NCI-H524 (cell line): Measurements from ENCODE around the gene SOX10.
"Not testable (repeated sequence)": the region's sequence is repeated elsewhere in the genome, so short reads cannot be mapped to it uniquely, and the experiment has no call there.

Experiments used
- DNase-seq, 2 experiments: peaks; one replicate each; lab custom pipeline; 2025; lab: John Stamatoyannopoulos, UW

Gene SOX10

DNA sequence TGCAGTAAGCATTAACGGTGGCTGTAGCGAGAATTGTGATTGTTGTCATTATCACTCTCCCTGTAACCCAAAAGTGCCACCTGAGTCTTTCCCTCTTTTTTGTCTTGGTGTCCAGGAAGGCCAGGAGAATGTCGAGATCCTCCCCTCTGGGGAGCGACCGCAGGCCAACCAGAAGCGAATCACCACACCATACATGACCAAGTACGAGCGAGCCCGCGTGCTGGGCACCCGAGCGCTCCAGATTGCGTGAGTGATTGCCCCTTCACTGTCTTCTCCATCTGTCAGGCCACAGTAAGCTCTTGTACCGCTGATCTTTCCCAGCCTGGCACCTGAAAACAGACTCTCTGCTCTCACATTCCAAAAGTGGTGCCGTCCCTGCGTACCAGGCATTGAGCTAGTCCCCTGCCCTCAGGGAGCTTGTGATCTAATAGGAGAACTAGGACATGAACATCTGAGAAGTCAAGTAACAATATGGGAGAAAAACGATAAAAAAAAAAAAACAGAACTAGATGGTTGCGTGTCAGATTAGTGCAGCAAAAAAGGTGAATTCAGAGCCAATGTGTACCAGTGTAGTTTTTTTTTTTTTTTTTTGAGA, 25.0 kb downstream of the SOX10 start:
- DNase-seq: no peak

GRCh38 chr22:37957232-37957631, 27.1 kb downstream of the SOX10 start:
- DNase-seq: no peak

GRCh38 chr22:37955825-37956397, 28.4 kb downstream of the SOX10 start:
- DNase-seq: not testable (repeated sequence)

GRCh38 chr22:37954686-37955085, 29.7 kb downstream of the SOX10 start:
- DNase-seq: no peak

DNA sequence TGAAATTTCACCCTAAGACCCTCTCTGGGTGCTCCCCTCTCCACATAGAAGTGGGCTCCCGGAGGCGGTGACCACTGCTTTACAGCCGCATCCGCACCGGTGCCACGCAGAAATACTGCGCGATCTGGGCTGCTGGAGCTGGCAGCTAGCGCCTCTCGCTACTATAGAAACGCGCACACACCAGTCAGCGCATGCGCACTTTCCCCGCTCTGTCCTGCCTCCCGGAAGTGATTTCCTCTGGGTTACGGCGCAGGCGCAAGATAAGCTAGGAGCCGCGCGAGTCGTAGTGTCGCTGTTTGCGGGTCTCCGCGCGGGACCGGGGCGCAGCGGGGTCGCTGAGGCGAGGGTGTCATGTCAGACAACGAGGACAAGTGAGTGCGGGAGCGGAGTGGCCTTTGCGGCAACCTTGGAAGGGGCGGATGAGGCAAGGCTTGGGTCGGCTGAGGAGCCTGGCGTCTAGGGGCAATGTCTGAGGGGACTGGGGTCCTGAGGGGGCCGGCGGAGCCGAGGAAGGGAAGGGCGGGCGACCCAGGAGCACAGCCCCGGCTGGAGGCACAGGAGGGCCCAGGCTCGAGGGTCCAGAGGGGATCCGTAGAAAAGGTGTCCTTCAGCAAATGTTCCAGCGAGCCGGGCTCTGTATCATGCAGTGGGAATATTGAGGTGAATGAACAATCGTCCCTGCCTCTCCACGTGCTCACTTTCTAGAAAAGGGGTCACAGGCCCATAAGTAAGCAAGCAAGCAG, 30.7 kb downstream of the SOX10 start, which contains the start of the genes C22orf23 and POLR2F:
Gene C22orf23 (minus strand): TSS at position 165 of the 743 bp plus-strand sequence. CDS start 452 bp downstream, outside the sequence.
Gene POLR2F (plus strand): TSS at position 263 of the 743 bp plus-strand sequence. CDS start 89 bp downstream, at position 352.
- peak; percentile 89 to 96 for DNase-seq

DNA sequence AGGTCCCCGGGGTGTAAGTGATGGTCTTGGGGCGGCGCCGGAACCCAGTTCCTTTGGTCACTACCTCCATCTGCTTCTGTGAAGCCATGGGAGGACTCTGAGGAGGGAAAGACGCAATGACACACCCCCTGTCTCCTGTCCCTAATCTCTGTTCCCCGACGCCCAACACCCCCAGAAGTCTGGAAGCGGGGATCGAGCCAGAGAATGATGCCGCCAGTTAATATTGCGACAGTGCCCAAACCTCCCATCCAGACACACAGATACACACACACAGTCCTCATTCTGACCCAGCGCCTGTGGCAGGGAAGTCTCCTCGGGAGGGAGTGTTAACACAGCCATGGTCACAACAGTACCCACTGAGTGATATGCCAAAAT, 31.3 kb downstream of the SOX10 start:
- no peak for DNase-seq

GRCh38 chr22:37952629-37953028, 31.7 kb downstream of the SOX10 start:
- not testable (repeated sequence) for DNase-seq

- DNase-seq: peak in 1 of 2 experiments; percentile 23
Observed at GRCh38 chr22:37951305-37951704, 33.0 kb downstream of the SOX10 start.

GRCh38 chr22:37947142-37947795, 37.1 kb downstream of the SOX10 start:
- not testable (repeated sequence) for DNase-seq

DNA sequence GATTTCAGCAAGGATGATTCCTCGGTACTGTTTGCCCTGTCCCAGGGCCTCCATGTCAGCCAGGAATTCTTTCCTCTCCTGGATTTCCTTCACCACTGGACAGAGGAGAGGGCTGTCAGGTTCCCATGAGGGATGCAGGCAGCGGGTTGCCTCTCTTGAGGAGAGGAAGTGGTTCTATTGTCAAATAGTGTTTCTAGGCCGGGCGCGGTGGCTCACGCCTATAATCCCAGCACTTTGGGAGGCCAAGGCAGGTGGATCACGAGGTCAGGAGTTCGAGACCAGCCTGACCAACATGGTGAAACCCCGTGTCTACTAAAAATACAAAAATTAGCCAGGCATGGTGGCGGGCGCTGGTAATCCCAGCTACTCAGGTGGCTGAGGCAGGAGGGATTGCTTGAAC, 39.9 kb downstream of the SOX10 start:
- DNase-seq: not testable (repeated sequence)

GRCh38 chr22:37943825-37944198, 40.5 kb downstream of the SOX10 start:
- DNase-seq: no peak

GRCh38 chr22:37943136-37943824, 41.1 kb downstream of the SOX10 start:
- no peak for DNase-seq

DNA sequence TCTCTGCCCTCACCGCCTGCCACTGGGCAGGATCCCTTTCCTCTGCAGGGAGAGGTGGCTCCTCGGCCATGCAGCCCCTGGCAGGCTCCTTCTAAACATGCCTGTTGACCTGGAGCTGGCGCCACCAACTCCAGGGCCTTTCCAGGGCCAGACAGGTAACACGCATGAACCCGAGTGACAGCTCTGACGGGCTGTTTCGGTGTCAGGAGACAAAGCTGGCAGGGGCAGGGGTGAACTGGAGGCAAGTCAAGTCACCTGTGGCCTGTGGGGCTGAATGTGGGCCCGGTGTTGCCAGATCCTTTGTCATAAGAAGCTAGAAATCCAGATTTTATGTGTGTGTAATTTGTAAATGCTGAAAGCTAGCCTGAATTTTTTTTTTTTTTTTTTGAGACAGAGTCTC, 42.2 kb downstream of the SOX10 start:
- no peak for DNase-seq

- no peak for DNase-seq
Observed at GRCh38 chr22:37940698-37941376, 43.5 kb downstream of the SOX10 start.

DNA sequence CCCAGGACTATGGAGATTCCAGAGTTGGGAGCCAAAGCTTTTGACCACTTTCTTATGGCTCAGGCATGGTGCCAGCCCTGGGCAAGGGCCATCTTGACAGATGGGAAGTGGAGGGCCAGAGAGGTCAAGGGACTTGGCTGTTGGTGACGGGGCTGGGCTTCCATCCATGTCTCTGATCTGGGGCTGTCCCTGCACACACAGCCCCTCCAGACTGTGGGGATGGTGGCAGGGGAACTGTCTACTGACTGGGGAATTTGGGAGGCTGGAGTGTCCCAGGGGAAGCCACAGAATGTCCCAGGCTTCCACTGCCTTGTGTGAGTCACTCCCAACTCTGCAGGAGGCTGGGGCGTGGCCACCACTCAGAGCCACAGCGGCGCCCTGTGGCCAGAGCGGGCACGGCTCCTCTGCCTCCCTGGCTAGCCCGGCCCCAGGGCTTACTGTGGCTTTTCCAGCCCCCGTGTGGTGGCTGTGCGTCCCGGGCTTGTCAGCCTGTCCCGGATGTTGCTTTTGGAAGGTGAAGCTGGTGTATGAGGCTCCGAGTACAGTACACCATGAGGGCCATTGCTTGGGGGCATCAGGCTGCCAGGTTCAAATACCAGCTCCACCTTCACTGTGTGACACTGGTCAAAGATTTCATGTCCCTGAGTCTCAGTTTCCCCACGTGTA, 50.5 kb downstream of the SOX10 start:
- DNase-seq: peak; percentile 70 to 83

- no peak for DNase-seq
Observed at GRCh38 chr22:37932821-37933578, 51.4 kb downstream of the SOX10 start.

DNA sequence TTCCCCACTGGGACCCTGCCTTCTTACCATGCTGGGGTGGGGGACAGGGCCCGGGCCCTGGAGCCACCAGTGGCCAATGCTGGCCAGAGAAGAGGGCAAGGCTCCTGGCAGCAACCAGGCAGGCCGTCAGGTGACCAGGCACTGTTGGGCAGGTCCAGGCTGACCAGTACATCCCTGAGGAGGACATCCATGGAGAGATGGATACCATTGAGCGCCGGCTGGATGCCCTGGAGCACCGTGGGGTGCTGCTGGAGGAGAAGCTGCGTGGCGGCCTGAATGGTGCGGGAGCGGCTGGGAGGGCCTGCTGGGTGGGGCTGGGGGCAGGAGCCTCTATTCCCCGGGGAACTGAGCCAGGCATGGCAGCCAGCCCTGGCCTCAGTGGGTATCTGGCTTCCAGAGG, 52.0 kb downstream of the SOX10 start:
- no peak for DNase-seq

GRCh38 chr22:37931893-37932389, 52.4 kb downstream of the SOX10 start:
- DNase-seq: peak; percentile 51 to 65

- DNase-seq: no peak
Observed at GRCh38 chr22:37930952-37931440, 53.4 kb downstream of the SOX10 start.
